D721Med (cell line): Measurements from ENCODE around the gene ZG16.
"Not testable (repeated sequence)": the region's sequence is repeated elsewhere in the genome, so short reads cannot be mapped to it uniquely, and the experiment has no call there.

Experiments
- DNase-seq: peaks from one replicate; pipeline ENCODE4 v3.0.0; 2011; ENCODE audit warnings: low spot score; ENCODE audit not compliant: insufficient read length
- FAIRE-seq: peaks from 2 replicates; lab custom pipeline; 2011; peaks lifted over from hg19 to GRCh38; lab: Jason Lieb, UNC
- CTCF ChIP-seq: IDR thresholded peaks from 2 replicates; pipeline ENCODE4 v1.5.1; 2012; ENCODE audit warnings: mild to moderate bottlenecking, control low read depth; ENCODE audit not compliant: insufficient read depth; ENCODE audit errors: missing control alignments

Gene ZG16, protein sequence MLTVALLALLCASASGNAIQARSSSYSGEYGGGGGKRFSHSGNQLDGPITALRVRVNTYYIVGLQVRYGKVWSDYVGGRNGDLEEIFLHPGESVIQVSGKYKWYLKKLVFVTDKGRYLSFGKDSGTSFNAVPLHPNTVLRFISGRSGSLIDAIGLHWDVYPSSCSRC

DNA sequence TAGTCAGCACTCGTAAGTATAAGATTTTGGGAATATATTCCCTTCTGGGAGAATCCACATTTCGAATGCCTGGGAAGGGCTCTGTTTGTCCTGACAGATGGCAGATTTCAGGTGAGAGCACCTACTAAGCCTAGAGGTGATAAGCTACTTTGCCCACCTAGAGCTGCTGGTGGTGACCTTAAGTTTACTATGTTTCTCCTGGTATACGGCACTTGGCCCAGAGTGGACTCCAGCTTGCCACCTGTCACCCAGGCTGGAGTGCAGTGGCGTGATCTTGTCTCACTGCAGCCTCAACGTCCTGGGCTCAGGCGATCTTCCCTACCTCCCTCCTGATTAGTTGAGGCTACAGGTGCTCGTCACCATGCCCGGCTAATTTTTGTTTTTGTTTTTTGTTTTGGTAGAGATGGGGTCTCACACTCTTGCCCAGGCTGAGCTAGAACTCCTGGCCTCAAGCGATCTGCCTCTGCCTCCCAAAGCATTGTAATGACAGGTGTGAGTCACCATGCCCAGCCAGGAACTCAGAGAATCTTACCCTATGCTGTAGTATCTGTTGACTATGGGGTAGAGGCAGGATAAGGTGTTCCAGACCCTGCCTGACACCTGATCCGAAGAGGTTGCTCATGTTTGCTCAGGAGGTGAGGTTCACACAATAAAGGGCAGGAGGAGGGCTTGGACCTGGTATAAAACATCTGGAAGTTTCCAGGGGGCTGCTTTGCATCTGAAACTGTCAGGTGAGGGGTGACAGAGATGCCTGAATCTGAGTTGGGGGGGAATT is at the start of gene ZG16:
ZG16 (plus strand) TSS at position 681 of the 775 bp plus-strand sequence. CDS start 1,011 bp downstream, outside the sequence.
- FAIRE-seq = no peak
- no peak for TF ChIP-seq CTCF
- DNase-seq = no peak

GRCh38 chr16:29729116-29729521 is 48.9 kb upstream of the ZG16 start:
- FAIRE-seq = no peak
- TF ChIP-seq CTCF = peak; percentile 73
- peak; percentile 45 for DNase-seq

DNA sequence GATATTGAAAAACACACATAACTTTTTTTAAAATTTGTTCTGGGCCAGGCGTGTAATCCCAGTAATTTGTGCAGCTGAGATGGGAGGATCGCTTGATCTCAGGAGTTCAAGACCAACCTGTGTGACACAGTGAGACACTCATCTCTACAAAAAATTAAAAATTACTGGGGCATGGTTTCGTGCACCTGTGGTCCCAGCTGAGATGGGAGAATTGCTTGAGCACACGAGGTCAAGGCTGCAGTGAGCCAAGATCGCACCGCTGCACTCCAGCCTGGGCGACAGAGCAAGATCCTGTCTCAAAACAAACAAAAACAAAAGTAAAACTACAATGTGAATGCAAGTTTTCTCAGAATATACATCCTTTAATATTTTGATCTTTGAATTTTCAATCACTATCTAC is 47.4 kb upstream of the ZG16 start:
- TF ChIP-seq CTCF = no peak
- FAIRE-seq = no peak
- no peak for DNase-seq

GRCh38 chr16:29731768-29732601 is 46.1 kb upstream of the ZG16 start:
- FAIRE-seq, DNase-seq: not testable (repeated sequence)

GRCh38 chr16:29734786-29735185 is 43.3 kb upstream of the ZG16 start:
- no peak for TF ChIP-seq CTCF
- DNase-seq = no peak
- FAIRE-seq = no peak

GRCh38 chr16:29736112-29736511 is 41.9 kb upstream of the ZG16 start:
- FAIRE-seq = no peak
- no peak for DNase-seq
- TF ChIP-seq CTCF = no peak

GRCh38 chr16:29736764-29737163 is 41.3 kb upstream of the ZG16 start:
- no peak for TF ChIP-seq CTCF
- FAIRE-seq (no peak), DNase-seq (no peak)
